ENCODE data around the gene ZCCHC14. TPM values are rescaled to one million over a fixed set of nuclear protein-coding genes. Genes with fewer than 3 reads are reported as not detected.

Gene ZCCHC14
- total RNA-seq, 1 experiment from 2014 or later = 27.7 TPM

- Histone ChIP-seq H3K14ac (ENCODE audit: insufficient read depth, low read length) (no peak overlapping the region; the same call in 1 of the 2 replicates), H2BK120ac (ENCODE audit: low read depth, low read length, poor library complexity, severe bottlenecking) (no peak overlapping the region), H2AFZ (ENCODE audit: low read length) (no peak overlapping the region), H3K4ac (ENCODE audit: low read depth, low read length) (no peak overlapping the region), H4K8ac (replicated peaks; ENCODE audit: insufficient read length, low read depth, low read length) (no peak overlapping the region), H3K18ac (ENCODE audit: insufficient read length, low read depth, low read length) (no peak overlapping the region), H2BK5ac (ENCODE audit: insufficient read length, low read length) (no peak overlapping the region), H2BK15ac (ENCODE audit: low read depth, low read length) (no peak overlapping the region), H3K27ac (ENCODE audit: insufficient read length, low read depth, low read length) (no peak overlapping the region), H2BK12ac (ENCODE audit: insufficient read length, low read depth, low read length) (no peak overlapping the region), H2AK5ac (ENCODE audit: insufficient read length, low read length) (no peak overlapping the region), H3K79me2 (ENCODE audit: insufficient read depth, low read length) (no peaks in the 10 kb centered on the region), H3K56ac (ENCODE audit: insufficient read length, low read depth, low read length) (no peak overlapping the region), H4K91ac (ENCODE audit: insufficient read length, low read depth, low read length) (no peak overlapping the region), H3K9me3 (ENCODE audit: control insufficient read depth, low read depth, low read length) (no peaks in the 10 kb centered on the region), H3K79me1 (ENCODE audit: insufficient read depth, low read depth, low read length, poor library complexity, severe bottlenecking) (no peaks in the 10 kb centered on the region), H4K5ac (ENCODE audit: insufficient read length, low read depth, low read length) (no peak overlapping the region), H3K23ac (ENCODE audit: insufficient read length, low read depth, low read length) (no peak overlapping the region), H4K20me1 (ENCODE audit: control insufficient read depth, insufficient read depth, insufficient read length) (no peaks in the 10 kb centered on the region), H3K9ac (ENCODE audit: extremely low read depth, insufficient read length, low read length) (no peak overlapping the region), H3K23me2 (ENCODE audit: insufficient read length, low read depth, low read length, poor library complexity, severe bottlenecking) (no peaks in the 10 kb centered on the region), H3K4me1 (ENCODE audit: insufficient read depth, low read length) (no peaks in the 10 kb centered on the region), H3T11ph (ENCODE audit: low read length) (no peak overlapping the region), H3K27me3 (ENCODE audit: insufficient read depth, low read length) (no peaks in the 10 kb centered on the region), H3K4me2 (ENCODE audit: insufficient read depth, insufficient read length, low read length) (no peak overlapping the region), H2BK20ac (ENCODE audit: low read depth, low read length, poor library complexity, severe bottlenecking) (no peak overlapping the region)
- no peak for TF ChIP-seq CTCF (conservative IDR thresholded peaks at IDR 0.05)
- H3K4me3 Mint-ChIP-seq = no peak overlapping the region
- no CpG with 5 or more reads among the region's 12 CpGs for WGBS (ENCODE audit: extremely low coverage, insufficient read length, low lambda C conversion rate)
- H3K27me3 Mint-ChIP-seq (ENCODE audit: low read depth) = no peaks in the 10 kb centered on the region
- no peak for DNase-seq
- H3K27ac Mint-ChIP-seq = no peak overlapping the region; a peak in 1 of 7 replicates
- peaks cover 10 to 14% of the 10 kb centered on the region in 2 experiments for H3K9me3 Mint-ChIP-seq
- H3K36me3 Mint-ChIP-seq (ENCODE audit: insufficient read depth in 1 of 3, low read depth in 3 of 3) = peaks cover 44 to 73% (median 72%) of the 10 kb centered on the region in 3 experiments
- H3K4me1 Mint-ChIP-seq = no peaks in the 10 kb centered on the region
Measured at GRCh38 chr16:87448866-87449265, 44.0 kb downstream of the ZCCHC14 start.
